Progenitor cell of endocrine pancreas (in vitro differentiated cells): ENCODE results near the gene UBE2L6. TPM values are rescaled to one million over a fixed set of nuclear protein-coding genes. Genes with fewer than 3 reads are reported as not detected.

Source experiments
- DNase-seq: peaks from one replicate; pipeline ENCODE4 v3.0.0; 2021; ENCODE audit warnings: low spot score; ENCODE audit not compliant: unreplicated experiment
- H3K27ac Mint-ChIP-seq: 2 replicates; pipeline ENCODE4 v1.8.0; 2021; ENCODE audit warnings: mild to moderate bottlenecking, moderate library complexity, mixed read lengths
- H3K27me3 Mint-ChIP-seq: 2 replicates; pipeline ENCODE4 v1.8.0; 2021; ENCODE audit warnings: mixed read lengths
- H3K36me3 Mint-ChIP-seq: 2 replicates; pipeline ENCODE4 v1.8.0; 2022; ENCODE audit warnings: mixed read lengths; ENCODE audit not compliant: insufficient read depth
- H3K4me1 Mint-ChIP-seq: 2 replicates; pipeline ENCODE4 v1.8.0; 2021; ENCODE audit warnings: low read depth, mixed read lengths
- H3K4me3 Mint-ChIP-seq: 2 replicates; pipeline ENCODE4 v1.8.0; 2021; ENCODE audit warnings: low read depth, mild to moderate bottlenecking, moderate library complexity, mixed read lengths
- H3K9me3 Mint-ChIP-seq: 2 replicates; pipeline ENCODE4 v1.8.0; 2021; ENCODE audit warnings: low read depth, mixed read lengths
- total RNA-seq: library from RNA; stranded (reverse); gene quantifications from 2 replicates; pipeline ENCODE4 v1.2.1, GENCODE V29; 2021
- TF ChIP-seq, protein P1 (sequence below): fragments of 200-600 bp; sonication (generic); IDR thresholded peaks from one replicate; pipeline ENCODE4 v1.5.0; 2021; ENCODE audit warnings: antibody characterized with exemption, mild to moderate bottlenecking; ENCODE audit not compliant: unreplicated experiment

Gene UBE2L6
- total RNA-seq, 1 donor from 2014 or later, result 34.3 TPM

DNA sequence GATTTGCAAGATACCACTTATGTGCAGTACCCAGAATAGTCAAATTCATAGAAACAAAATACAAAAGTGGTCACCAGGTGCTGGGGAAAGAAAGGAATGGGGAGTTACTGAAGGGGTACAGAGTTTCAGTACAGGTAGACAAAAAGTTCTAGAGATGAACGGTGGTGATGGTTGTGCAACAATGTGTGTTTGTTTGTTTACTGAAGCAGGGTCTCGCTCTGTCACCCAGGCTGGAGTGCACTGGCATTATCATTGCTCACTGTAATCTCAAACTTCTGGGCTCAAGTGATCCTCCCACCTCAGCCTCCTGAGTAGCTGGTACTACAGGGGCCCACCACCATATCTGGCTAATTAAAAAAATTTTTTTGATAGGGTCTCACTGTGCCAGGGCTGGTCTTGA lies 12.1 kb downstream of the UBE2L6 start:
- no peak for DNase-seq
- peaks cover 9% of the 10 kb centered on the region for H3K36me3 Mint-ChIP-seq

DNA sequence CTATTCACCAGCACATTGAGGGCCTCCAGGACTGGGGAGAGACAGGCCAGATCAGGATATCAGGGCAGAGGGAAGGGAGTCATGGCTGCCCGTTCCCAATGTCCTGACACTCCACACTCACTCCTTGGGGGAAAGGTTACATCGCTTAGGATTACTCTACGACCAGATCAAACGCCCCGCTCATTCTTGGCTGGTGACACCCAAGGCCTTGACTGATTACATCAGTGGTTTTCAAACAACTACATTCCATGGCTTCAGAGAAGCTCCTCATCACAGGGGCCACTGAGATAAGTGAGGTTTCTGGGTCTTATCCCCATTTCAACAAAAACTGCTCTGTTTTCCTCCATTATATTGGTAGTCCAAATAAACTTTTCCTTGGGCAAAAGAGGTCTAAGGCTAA lies 15.0 kb downstream of the UBE2L6 start:
- no peak overlapping the region for H3K4me3 Mint-ChIP-seq
- H3K36me3 Mint-ChIP-seq, result peaks cover 11% of the 10 kb centered on the region
- H3K27ac Mint-ChIP-seq, result no peak overlapping the region
- DNase-seq, result no peak
- H3K27me3 Mint-ChIP-seq, result no peaks in the 10 kb centered on the region
- no peaks in the 10 kb centered on the region for H3K9me3 Mint-ChIP-seq
- no peaks in the 10 kb centered on the region for H3K4me1 Mint-ChIP-seq
- TF ChIP-seq, protein P1, sequence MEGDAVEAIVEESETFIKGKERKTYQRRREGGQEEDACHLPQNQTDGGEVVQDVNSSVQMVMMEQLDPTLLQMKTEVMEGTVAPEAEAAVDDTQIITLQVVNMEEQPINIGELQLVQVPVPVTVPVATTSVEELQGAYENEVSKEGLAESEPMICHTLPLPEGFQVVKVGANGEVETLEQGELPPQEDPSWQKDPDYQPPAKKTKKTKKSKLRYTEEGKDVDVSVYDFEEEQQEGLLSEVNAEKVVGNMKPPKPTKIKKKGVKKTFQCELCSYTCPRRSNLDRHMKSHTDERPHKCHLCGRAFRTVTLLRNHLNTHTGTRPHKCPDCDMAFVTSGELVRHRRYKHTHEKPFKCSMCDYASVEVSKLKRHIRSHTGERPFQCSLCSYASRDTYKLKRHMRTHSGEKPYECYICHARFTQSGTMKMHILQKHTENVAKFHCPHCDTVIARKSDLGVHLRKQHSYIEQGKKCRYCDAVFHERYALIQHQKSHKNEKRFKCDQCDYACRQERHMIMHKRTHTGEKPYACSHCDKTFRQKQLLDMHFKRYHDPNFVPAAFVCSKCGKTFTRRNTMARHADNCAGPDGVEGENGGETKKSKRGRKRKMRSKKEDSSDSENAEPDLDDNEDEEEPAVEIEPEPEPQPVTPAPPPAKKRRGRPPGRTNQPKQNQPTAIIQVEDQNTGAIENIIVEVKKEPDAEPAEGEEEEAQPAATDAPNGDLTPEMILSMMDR, result no peak

More for the DNA sequence above, 12.1 kb downstream of the UBE2L6 start:
- Mint-ChIP-seq H3K9me3 (no peaks in the 10 kb centered on the region), H3K27me3 (no peaks in the 10 kb centered on the region), H3K4me3 (no peak overlapping the region), H3K27ac (no peak overlapping the region), H3K4me1 (no peaks in the 10 kb centered on the region)
- TF ChIP-seq, protein P1, result no peak

- DNase-seq, result no peak
- Mint-ChIP-seq H3K27me3 (no peaks in the 10 kb centered on the region), H3K4me3 (no peak overlapping the region), H3K9me3 (no peaks in the 10 kb centered on the region), H3K36me3 (peaks cover 11% of the 10 kb centered on the region), H3K4me1 (no peaks in the 10 kb centered on the region), H3K27ac (no peak overlapping the region)
- TF ChIP-seq, protein P1, result no peak
These were observed 15.5 kb downstream of the UBE2L6 start for GRCh38 chr11:57551941-57552340.

GRCh38 chr11:57549983-57550382 lies 17.5 kb downstream of the UBE2L6 start:
- TF ChIP-seq, protein P1, result no peak
- no peaks in the 10 kb centered on the region for H3K27me3 Mint-ChIP-seq
- peaks cover 8% of the 10 kb centered on the region for H3K36me3 Mint-ChIP-seq
- H3K9me3 Mint-ChIP-seq, result no peaks in the 10 kb centered on the region
- DNase-seq, result no peak
- H3K27ac Mint-ChIP-seq, result no peak overlapping the region
- no peak overlapping the region for H3K4me3 Mint-ChIP-seq
- no peaks in the 10 kb centered on the region for H3K4me1 Mint-ChIP-seq

DNA sequence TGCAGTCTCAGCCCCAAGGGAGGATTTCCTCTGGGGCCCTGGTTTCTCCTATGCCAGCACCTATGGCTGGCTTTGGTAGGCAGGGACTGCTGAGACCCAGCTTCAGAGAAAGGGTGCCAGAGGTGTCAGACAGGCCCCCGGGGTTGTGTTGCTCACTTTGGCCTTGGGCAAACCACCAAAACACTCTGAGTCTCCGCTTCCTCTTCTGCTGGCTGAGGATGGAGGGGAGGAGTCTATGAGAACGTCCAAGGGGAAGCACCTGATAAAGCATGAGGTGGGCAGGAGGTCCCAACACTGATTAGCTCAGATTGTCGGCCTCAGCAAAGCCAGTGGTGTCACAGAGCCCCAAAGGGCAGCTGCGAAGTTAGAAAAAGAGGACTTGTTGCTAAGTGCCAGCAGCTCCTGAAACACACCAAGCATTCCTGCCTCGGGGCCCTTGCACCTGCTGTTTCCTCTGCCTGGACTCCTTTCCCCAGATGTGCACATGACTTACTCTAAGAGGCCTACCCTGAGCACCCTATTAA lies 19.6 kb downstream of the UBE2L6 start:
- Mint-ChIP-seq H3K4me1 (peaks cover 2% of the 10 kb centered on the region), H3K4me3 (no peak overlapping the region), H3K9me3 (no peaks in the 10 kb centered on the region), H3K27me3 (peaks cover 3% of the 10 kb centered on the region), H3K36me3 (peaks cover 5% of the 10 kb centered on the region), H3K27ac (no peak overlapping the region)
- no peak for DNase-seq
- TF ChIP-seq, protein P1, result no peak
